Measurements from ENCODE around the gene ERC2. TPM values are rescaled to one million over a fixed set of nuclear protein-coding genes. Genes with fewer than 3 reads are reported as not detected.
A peak's percentile ranks its signal among the peaks of the same experiment; 100 is the strongest.

Gene ERC2
- total RNA-seq, 1 donor from 2014 or later: 0.11 TPM

DNA sequence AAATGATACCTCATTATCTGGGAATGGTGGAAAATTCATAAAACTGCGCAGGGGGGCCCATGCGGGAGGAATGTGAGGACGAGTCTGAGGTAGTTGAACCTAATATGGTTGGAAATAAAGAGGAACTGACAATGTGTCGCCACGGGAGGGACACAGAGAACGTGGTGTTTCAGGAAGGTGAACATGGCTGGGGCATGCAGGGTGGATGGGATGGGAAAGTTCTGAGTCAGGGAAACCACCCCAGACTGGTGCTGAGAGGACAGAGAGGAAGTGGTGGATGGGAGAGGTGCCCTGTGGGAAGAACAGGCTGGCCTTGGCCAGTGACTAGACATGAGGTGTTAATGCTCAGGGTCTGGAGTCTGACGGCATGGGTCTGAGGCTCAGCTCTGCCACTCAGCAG is 844.0 kb downstream of the ERC2 start:
- Histone ChIP-seq H3K4me1 (no peaks in the 10 kb centered on the region), H3K36me3 (no peaks in the 10 kb centered on the region), H3K4me3 (no peak overlapping the region), H3K9me3 (no peaks in the 10 kb centered on the region), H3K27me3 (no peaks in the 10 kb centered on the region), H3K27ac (no peak overlapping the region)
- peak; percentile 28 to 67 for DNase-seq (ENCODE audit: low spot score in 2 of 2)
- intact Hi-C loops (cut with DNase I): no loop called here
- TF ChIP-seq, protein P1, sequence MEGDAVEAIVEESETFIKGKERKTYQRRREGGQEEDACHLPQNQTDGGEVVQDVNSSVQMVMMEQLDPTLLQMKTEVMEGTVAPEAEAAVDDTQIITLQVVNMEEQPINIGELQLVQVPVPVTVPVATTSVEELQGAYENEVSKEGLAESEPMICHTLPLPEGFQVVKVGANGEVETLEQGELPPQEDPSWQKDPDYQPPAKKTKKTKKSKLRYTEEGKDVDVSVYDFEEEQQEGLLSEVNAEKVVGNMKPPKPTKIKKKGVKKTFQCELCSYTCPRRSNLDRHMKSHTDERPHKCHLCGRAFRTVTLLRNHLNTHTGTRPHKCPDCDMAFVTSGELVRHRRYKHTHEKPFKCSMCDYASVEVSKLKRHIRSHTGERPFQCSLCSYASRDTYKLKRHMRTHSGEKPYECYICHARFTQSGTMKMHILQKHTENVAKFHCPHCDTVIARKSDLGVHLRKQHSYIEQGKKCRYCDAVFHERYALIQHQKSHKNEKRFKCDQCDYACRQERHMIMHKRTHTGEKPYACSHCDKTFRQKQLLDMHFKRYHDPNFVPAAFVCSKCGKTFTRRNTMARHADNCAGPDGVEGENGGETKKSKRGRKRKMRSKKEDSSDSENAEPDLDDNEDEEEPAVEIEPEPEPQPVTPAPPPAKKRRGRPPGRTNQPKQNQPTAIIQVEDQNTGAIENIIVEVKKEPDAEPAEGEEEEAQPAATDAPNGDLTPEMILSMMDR (IDR thresholded peaks at IDR 0.05): no peak

DNA sequence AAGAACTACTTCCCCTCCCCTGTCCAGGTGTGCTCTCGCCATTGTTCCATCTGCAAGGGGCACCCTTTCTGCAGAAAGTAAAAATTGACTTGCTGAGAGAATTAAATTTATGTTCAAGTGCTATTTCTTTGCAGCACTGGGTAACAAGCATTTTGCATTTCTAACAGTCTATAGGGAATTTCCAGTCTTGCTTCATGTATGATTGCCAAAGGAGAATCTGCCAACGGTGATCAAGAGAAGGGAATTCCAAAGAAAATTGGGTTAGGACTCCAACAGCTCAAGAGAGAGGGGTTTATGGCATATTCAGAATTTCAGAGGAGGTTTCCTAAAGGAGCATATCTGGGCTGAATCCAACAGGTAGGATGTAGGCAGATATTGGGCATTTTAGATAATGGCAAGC is 844.5 kb downstream of the ERC2 start:
- Histone ChIP-seq H3K4me3 (no peak overlapping the region), H3K27ac (no peak overlapping the region), H3K9me3 (no peaks in the 10 kb centered on the region), H3K36me3 (no peaks in the 10 kb centered on the region), H3K27me3 (no peaks in the 10 kb centered on the region), H3K4me1 (no peaks in the 10 kb centered on the region)
- no peak for DNase-seq (ENCODE audit: low spot score in 2 of 2)
- intact Hi-C loops (cut with DNase I): no loop called here
- TF ChIP-seq, protein P1 (IDR thresholded peaks at IDR 0.05): no peak

DNA sequence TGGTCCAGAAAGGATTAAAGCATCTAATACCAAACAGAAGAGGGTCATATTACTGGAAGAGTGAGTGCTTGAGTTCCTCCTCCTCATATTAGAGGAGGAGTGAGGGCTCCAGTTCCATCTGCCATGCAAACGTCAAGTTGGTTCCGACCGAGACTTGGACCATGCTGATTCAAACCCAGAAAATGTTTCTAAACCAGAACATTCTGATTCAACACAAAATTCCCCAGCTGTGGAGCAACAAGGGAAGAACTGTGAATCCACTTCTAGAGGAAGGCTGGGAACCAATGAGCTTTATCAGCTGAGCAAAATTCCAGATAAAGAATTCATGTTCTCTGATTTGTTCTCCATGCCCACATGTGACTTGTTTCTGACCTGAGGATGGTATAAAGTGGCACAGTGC is 845.5 kb downstream of the ERC2 start:
- Histone ChIP-seq H3K36me3 (no peaks in the 10 kb centered on the region), H3K4me3 (no peak overlapping the region), H3K9me3 (no peaks in the 10 kb centered on the region), H3K4me1 (no peaks in the 10 kb centered on the region), H3K27me3 (no peaks in the 10 kb centered on the region), H3K27ac (no peak overlapping the region)
- TF ChIP-seq, protein P1 (IDR thresholded peaks at IDR 0.05): no peak
- intact Hi-C loops (cut with DNase I): no loop called here
- no peak for DNase-seq (ENCODE audit: low spot score in 2 of 2)

DNA sequence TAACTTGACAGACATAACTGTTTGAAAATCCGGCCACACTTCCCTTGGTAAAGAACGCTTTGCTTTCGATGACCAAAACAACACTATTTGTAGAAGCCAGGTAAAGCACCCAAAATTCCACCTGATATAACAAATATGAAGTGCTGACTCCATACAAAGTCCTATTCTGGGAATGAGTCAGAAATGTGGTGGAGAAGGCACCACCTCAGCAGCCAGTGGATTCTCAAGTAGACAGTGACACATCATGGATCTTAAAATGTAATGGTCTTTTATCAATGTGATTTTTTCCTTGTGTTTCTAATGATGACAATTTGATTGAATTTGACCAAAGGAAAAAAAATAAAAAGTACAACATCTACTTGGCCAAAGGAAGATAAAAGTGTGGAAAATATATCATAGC is 846.2 kb downstream of the ERC2 start:
- Histone ChIP-seq H3K36me3 (no peaks in the 10 kb centered on the region), H3K4me1 (no peaks in the 10 kb centered on the region), H3K4me3 (no peak overlapping the region), H3K27ac (no peak overlapping the region), H3K9me3 (no peaks in the 10 kb centered on the region), H3K27me3 (no peaks in the 10 kb centered on the region)
- intact Hi-C loops (cut with DNase I): no loop called here
- TF ChIP-seq, protein P1 (IDR thresholded peaks at IDR 0.05): no peak
- DNase-seq (ENCODE audit: low spot score in 2 of 2): no peak

DNA sequence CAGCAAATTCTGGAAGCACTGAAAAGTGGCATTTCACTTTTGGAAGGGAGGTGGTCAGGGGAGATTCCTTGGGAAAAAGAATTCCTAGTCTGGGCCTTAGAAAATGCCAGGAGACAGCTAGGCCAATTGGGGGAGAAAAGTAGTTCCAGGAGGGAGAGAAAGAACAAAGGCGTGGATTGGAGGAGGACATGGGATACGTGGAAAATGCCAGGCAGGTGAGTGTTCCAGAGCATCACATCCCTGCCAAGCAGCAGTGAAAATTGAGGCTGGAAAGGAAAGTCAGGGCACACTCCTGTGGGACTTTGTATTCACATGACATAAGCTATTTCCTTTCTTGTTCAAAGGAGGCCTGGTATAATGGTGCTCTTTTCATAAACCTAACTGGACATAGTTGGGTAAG is 846.6 kb downstream of the ERC2 start:
- no peaks in the 10 kb centered on the region for H3K36me3 ChIP-seq
- H3K4me3 ChIP-seq: no peak overlapping the region
- intact Hi-C loops (cut with DNase I): no loop called here
- TF ChIP-seq, protein P1 (IDR thresholded peaks at IDR 0.05): no peak
- DNase-seq (ENCODE audit: low spot score in 2 of 2): no peak
- H3K27ac ChIP-seq: no peak overlapping the region
- H3K9me3 ChIP-seq: no peaks in the 10 kb centered on the region
- no peaks in the 10 kb centered on the region for H3K4me1 ChIP-seq
- no peaks in the 10 kb centered on the region for H3K27me3 ChIP-seq

DNA sequence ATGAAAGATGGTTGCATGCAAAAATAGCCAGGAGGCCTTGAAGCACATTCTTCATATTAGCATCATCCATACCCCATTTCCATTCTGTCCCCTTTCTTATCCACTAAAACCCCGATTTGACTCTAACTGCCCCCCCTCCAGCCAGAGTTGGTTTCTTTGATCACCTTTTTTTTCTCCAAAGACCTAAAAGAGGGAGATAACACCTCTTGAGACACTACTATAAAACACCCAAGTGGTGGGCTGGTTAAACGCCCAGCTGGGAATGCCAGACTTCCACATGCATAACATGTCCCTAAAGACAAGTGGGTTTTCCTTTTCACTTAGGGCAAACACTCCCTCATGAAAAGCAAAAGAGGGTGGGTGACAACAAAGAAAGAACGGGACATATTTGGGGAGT is 847.2 kb downstream of the ERC2 start:
- DNase-seq (ENCODE audit: low spot score in 2 of 2): no peak
- no peaks in the 10 kb centered on the region for H3K4me1 ChIP-seq
- H3K27ac ChIP-seq: no peak overlapping the region

More for the DNA sequence above, 847.2 kb downstream of the ERC2 start:
- Histone ChIP-seq H3K4me3 (no peak overlapping the region), H3K27me3 (no peaks in the 10 kb centered on the region), H3K36me3 (no peaks in the 10 kb centered on the region), H3K9me3 (no peaks in the 10 kb centered on the region)
- TF ChIP-seq, protein P1 (IDR thresholded peaks at IDR 0.05): no peak
- intact Hi-C loops (cut with DNase I): no loop called here
